ENCODE results near the gene CADM1. TPM values are rescaled to one million over a fixed set of nuclear protein-coding genes. Genes with fewer than 3 reads are reported as not detected.
A peak's percentile ranks its signal among the peaks of the same experiment; 100 is the strongest.

CADM1 gene
- total and polyA plus RNA-seq, 8 donors = 0.58 to 29.7 (median 5.3) TPM

DNA sequence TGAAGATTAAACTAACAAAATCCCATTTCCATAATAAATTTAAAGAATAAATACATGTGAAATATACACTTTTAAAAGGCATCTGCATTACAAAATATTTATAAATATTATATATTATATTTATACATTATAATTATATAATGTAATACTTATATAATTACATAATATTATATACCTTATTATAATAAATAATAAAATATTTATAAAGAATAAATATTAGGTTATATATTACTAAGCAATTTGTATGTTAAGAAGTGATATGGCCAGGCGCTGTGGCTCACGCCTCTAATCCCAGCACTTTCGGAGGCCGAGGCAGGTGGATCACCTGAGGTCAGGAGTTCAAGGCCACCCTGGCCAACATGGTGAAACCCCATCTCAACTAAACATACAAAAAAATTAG is 97.8 kb downstream of the CADM1 start:
- no peaks in the 10 kb centered on the region for H3K27me3 ChIP-seq
- no peak for DNase-seq
- H3K4me3 ChIP-seq = no peak overlapping the region
- H3K27ac ChIP-seq = no peak overlapping the region
- intact Hi-C loops (cut with DNase I; ENCODE audit: low total_unique reads) = no loop called here
- TF ChIP-seq POLR2A (IDR thresholded peaks at IDR 0.05) (no peak), EP300 (IDR thresholded peaks at IDR 0.05) (no peak), POLR2AphosphoS5 (IDR thresholded peaks at IDR 0.05) (no peak)
- TF ChIP-seq, protein P1, sequence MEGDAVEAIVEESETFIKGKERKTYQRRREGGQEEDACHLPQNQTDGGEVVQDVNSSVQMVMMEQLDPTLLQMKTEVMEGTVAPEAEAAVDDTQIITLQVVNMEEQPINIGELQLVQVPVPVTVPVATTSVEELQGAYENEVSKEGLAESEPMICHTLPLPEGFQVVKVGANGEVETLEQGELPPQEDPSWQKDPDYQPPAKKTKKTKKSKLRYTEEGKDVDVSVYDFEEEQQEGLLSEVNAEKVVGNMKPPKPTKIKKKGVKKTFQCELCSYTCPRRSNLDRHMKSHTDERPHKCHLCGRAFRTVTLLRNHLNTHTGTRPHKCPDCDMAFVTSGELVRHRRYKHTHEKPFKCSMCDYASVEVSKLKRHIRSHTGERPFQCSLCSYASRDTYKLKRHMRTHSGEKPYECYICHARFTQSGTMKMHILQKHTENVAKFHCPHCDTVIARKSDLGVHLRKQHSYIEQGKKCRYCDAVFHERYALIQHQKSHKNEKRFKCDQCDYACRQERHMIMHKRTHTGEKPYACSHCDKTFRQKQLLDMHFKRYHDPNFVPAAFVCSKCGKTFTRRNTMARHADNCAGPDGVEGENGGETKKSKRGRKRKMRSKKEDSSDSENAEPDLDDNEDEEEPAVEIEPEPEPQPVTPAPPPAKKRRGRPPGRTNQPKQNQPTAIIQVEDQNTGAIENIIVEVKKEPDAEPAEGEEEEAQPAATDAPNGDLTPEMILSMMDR (IDR thresholded peaks at IDR 0.05) = no peak
- peaks cover 0 to 30% (median 15%) of the 10 kb centered on the region in 4 donors for H3K4me1 ChIP-seq
- no peaks in the 10 kb centered on the region for H3K36me3 ChIP-seq
- 95 to 99% (median 97%) methylated on average over 4 of the region's 4 CpGs for WGBS, 5 donors
- no peaks in the 10 kb centered on the region for H3K9me3 ChIP-seq

DNA sequence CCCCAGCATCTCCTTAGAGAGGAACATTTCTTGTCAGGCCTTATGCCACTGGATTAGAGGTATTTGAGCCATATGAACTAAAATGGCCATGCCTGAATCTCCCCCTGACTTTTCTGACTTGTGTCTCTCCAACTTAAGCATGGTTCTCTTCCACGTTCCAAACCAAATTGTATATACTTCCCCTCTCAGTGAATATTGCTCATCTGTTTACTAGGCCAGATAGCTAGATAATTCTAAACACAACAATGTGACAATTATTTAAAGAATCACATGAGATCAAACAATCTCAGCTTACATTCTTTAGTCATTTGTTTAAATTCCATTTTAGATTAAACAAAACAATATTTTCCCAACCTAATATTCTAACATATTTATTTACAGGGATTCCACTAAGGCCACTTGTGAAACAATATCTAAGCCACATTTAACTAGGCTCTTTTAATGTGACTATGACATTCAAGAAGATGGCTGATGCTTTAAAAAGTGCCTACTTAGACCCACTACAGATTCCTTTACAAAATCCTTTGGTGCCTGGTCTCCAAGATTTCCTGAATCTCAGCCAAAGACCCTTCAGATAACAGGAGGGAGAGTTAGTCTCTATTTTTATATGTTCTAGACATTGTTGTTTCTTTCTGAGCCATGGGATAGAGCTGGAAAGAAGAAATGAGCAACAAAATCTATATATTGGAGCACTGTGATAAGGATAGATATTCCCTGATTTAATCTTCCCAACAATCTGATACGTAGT is 105.7 kb downstream of the CADM1 start:
- intact Hi-C loops (cut with DNase I; ENCODE audit: low total_unique reads) = no loop called here
- no peak overlapping the region for H3K4me3 ChIP-seq
- 74 to 87% (median 80%) methylated on average over 2 of the region's 2 CpGs for WGBS, 5 donors

DNA sequence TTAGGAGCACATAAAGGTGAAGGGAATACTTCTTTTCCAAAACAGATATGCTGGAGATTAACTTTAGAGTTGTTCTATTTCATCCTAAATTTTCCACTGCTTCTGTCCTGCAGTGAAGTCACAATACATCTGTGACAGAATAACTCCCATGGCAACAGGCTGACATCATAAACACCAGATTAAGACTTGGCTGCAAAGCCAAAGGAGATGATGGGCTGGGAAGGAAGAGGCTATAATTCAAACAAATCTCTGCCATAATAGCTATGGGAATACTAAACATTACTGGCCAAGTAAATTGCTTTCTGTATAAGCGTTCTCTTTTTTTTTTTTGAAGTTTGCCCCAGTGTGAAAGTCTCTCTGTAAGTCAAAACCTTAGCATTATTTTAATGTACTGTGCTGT is 107.7 kb downstream of the CADM1 start:
- no peaks in the 10 kb centered on the region for H3K27me3 ChIP-seq
- no peak overlapping the region for H3K27ac ChIP-seq
- intact Hi-C loops (cut with DNase I; ENCODE audit: low total_unique reads) = no loop called here
- peak in 1 of 2 donors; percentile 71 for DNase-seq
- no peaks in the 10 kb centered on the region for H3K9me3 ChIP-seq
- no peak overlapping the region for H3K4me3 ChIP-seq
- no peaks in the 10 kb centered on the region for H3K4me1 ChIP-seq
- WGBS, 5 donors = 50 to 93% (median 69%) methylated on average over 1 of the region's 1 CpG
- TF ChIP-seq POLR2A (IDR thresholded peaks at IDR 0.05) (no peak), POLR2AphosphoS5 (IDR thresholded peaks at IDR 0.05) (no peak), EP300 (IDR thresholded peaks at IDR 0.05) (no peak)
- TF ChIP-seq, protein P1 (IDR thresholded peaks at IDR 0.05) = no peak
- H3K36me3 ChIP-seq = no peaks in the 10 kb centered on the region

More for the DNA sequence above, 105.7 kb downstream of the CADM1 start:
- no peaks in the 10 kb centered on the region for H3K27me3 ChIP-seq
- H3K9me3 ChIP-seq = no peaks in the 10 kb centered on the region
- H3K4me1 ChIP-seq = no peaks in the 10 kb centered on the region
- H3K36me3 ChIP-seq = no peaks in the 10 kb centered on the region
- TF ChIP-seq EP300 (IDR thresholded peaks at IDR 0.05) = no peak
- TF ChIP-seq POLR2A (IDR thresholded peaks at IDR 0.05) = no peak
- TF ChIP-seq, protein P1 (IDR thresholded peaks at IDR 0.05) = no peak
- no peak for TF ChIP-seq POLR2AphosphoS5 (IDR thresholded peaks at IDR 0.05)
- no peak overlapping the region for H3K27ac ChIP-seq
- DNase-seq = no peak

DNA sequence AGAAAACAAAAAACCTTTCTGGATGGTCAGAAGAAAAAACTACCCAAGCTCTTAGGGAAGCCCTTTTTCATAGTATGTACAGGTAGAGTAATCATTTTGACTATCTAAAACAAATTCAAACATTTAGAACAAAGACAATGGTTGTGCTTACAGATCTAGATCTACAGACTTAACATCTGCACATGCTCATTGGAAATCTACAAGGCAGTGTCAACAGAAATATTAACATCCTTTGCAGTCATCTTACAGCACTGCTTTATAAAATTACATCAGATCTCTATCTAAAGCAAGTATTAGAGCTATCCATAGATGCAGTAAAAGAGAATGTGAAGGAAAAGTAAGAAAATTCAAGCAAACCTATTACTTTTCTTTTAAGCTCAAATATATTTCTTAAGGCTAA is 110.3 kb downstream of the CADM1 start:
- no peak for DNase-seq
- no peak for TF ChIP-seq EP300 (IDR thresholded peaks at IDR 0.05)
- TF ChIP-seq, protein P1 (IDR thresholded peaks at IDR 0.05) = no peak
- TF ChIP-seq POLR2A (IDR thresholded peaks at IDR 0.05) = no peak
- no peak for TF ChIP-seq POLR2AphosphoS5 (IDR thresholded peaks at IDR 0.05)
- Histone ChIP-seq H3K4me3 (no peak overlapping the region), H3K4me1 (no peaks in the 10 kb centered on the region), H3K36me3 (no peaks in the 10 kb centered on the region), H3K27me3 (no peaks in the 10 kb centered on the region), H3K27ac (no peak overlapping the region), H3K9me3 (no peaks in the 10 kb centered on the region)
- intact Hi-C loops (cut with DNase I; ENCODE audit: low total_unique reads) = no loop called here

Measured in stomach (tissue), 9 donors.